Measurements from ENCODE around the gene BACE2.
"Not testable (repeated sequence)": the region's sequence is repeated elsewhere in the genome, so short reads cannot be mapped to it uniquely, and the experiment has no call there.

Gene BACE2

GRCh38 chr21:41243107-41243506 is 75.1 kb downstream of the BACE2 start:
- no peak for FAIRE-seq

GRCh38 chr21:41244266-41244880 is 76.4 kb downstream of the BACE2 start:
- not testable (repeated sequence) for FAIRE-seq

- no peak for FAIRE-seq
Observed at GRCh38 chr21:41245509-41246135, 77.7 kb downstream of the BACE2 start.

- no peak for FAIRE-seq
Observed at GRCh38 chr21:41246808-41247207, 78.8 kb downstream of the BACE2 start.

- FAIRE-seq = no peak
Observed at GRCh38 chr21:41247561-41248545, 79.9 kb downstream of the BACE2 start.

DNA sequence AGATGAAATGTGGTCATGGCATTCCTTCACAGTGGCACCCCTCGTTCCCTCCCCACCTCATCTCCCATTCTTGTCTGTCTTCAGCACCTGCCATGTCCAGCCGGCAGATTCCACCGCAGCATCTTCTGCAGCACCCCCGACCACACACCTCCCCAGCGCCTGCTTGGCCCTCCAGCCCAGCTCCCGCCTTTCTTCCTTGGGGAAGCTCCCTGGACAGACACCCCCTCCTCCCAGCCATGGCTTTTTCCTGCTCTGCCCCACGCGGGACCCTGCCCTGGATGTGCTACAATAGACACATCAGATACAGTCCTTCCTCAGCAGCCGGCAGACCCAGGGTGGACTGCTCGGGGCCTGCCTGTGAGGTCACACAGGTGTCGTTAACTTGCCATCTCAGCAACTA is 81.5 kb downstream of the BACE2 start:
- FAIRE-seq = no peak

GRCh38 chr21:41250519-41250918 is 82.6 kb downstream of the BACE2 start:
- FAIRE-seq = no peak

GRCh38 chr21:41251961-41252642 is 84.1 kb downstream of the BACE2 start:
- no peak for FAIRE-seq

- no peak for FAIRE-seq
Observed at GRCh38 chr21:41254090-41254700, 86.2 kb downstream of the BACE2 start.

GRCh38 chr21:41255190-41255589 is 87.2 kb downstream of the BACE2 start:
- FAIRE-seq = no peak

- FAIRE-seq = not testable (repeated sequence)
Observed at GRCh38 chr21:41256231-41256630, 88.3 kb downstream of the BACE2 start.

GRCh38 chr21:41256771-41257702 is 89.1 kb downstream of the BACE2 start:
- FAIRE-seq = no peak

DNA sequence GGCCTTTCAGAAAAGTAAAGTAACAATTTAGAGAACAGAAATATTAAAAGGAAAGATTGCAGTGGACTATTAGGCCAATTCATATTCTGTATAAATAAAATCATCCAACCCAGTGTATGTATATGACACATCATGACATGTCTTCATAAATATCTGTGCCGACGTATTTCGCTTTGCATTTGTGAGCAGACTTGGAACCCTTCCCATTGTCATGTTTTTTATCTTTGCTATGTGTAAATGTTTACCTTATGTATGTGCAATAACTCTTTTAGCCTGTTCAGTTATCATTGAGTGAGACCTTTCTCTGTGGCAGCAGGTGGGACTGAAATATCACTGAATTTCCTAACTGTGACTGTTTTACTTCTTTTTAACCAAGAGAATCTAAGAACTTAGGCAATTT is 90.7 kb downstream of the BACE2 start:
- no peak for FAIRE-seq

GRCh38 chr21:41260428-41260827 is 92.5 kb downstream of the BACE2 start:
- FAIRE-seq = no peak

GRCh38 chr21:41267346-41267745 is 99.4 kb downstream of the BACE2 start:
- FAIRE-seq = no peak

GRCh38 chr21:41269535-41269934 is 101.6 kb downstream of the BACE2 start:
- no peak for FAIRE-seq

DNA sequence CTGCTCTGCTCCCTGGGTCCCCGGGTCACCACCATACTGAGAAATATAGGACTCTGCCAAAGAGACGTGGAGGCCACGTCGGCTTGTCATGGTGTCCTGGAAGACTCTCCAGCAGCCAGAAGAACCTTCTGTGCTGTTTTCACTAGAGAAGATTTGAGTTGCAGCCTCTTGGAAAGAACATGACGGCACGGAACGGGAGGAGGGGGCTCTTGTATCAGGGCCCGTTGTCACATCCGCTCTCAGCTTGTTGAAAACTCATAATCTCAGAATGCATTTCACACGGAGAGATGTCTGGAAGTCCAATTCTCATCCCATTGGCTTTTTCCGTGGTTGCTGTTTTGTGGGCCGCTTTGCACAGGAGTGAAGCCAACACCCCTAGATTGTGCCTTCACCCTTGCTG is 109.2 kb downstream of the BACE2 start:
- no peak for FAIRE-seq

- no peak for FAIRE-seq
Observed at GRCh38 chr21:41277846-41278245, 109.9 kb downstream of the BACE2 start.

DNA sequence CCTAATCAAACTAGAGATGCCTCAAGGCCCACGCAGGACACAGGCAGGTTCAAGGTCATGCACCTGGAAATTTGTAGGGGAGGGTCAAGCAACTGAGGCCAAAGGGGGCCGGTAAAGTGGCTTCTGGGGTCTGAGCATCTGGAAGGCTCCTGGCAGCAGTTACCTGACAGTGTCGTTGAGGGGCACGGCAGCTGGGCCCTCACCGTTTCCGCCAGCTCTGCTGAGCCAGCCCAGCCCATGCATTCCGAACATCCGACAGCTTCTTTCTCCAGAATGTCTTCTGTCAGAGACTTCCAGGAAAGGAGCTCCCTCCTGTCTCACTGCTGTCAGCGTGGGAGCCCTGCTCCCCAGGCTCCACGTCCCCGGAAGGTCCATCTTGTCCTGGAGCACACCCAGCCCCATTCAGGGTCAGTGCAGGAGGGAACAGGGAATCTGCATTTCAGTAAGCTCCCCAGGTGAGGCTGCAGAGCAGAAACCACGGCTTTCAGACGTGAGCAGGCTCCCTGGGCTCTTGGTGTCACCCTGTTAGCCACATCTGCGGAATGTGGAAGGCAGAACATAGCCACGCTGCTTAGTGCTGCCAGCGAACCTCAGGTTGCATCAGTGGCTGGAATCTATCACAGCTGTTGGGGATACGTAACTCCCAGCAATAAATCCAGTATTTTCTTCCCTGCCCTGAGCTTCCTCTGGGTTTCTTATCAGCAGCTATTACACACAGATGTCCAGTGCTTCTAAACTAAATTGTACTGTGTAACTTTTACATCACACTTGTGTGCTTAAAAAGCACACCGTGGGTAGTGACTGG is 112.4 kb downstream of the BACE2 start:
- FAIRE-seq = no peak

DNA sequence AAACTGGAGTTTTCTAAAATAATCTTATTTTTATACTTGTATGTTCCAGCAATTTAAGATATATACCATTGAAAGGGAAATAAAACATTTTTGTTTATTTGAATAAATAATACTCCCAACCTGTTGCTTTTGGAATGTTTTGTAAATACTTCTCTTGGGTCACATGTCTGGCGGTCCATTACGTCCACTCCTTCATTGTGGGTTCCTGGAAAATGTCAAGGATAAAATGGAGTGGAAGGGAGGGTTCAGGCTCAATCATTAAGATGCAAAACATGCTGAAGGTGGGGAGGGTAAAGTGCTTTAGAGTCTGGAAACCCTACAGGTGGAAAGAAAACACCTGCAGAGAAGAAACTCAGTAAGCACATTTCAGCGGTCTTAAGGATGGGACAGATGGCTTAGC is 114.5 kb downstream of the BACE2 start:
- FAIRE-seq = no peak

Data from A204.1 (cell line).